Measurements from ENCODE around the gene IMMP2L.

- TF ChIP-seq CTCF (conservative IDR thresholded peaks at IDR 0.05) (no peak), ZFX (IDR thresholded peaks at IDR 0.05) (no peak)
Measured at GRCh38 chr7:110880971-110881370, 681.3 kb downstream of the IMMP2L start.

Measured in C4-2B (cell line).